GM23338 (cell line): ENCODE data around the gene METTL5. TPM values are rescaled to one million over a fixed set of nuclear protein-coding genes. Genes with fewer than 3 reads are reported as not detected.
"Not testable (repeated sequence)": the region's sequence is repeated elsewhere in the genome, so short reads cannot be mapped to it uniquely, and the experiment has no call there.

Source experiments
- ATAC-seq: fragments of 200-7000 bp; cut with Tn5 transposase; 3 replicates; pipeline ENCODE4 v1.9.1; 2020
- DNase-seq: peaks from one replicate; pipeline ENCODE4 v3.0.0-alpha.2; 2015; ENCODE audit warnings: low spot score
- H2AFZ ChIP-seq: fragments of 200-600 bp; sonication (generic); 2 replicates; pipeline ENCODE4 v1.8.0; 2016; ENCODE audit warnings: antibody characterized with exemption, mild to moderate bottlenecking, moderate library complexity
- H3F3A ChIP-seq: fragments of 200-600 bp; sonication (generic); replicated peaks from 2 replicates; pipeline ENCODE4 v1.8.0; 2017; ENCODE audit warnings: antibody characterized with exemption, mixed run types, low read depth
- H3K27ac ChIP-seq: fragments of 200-600 bp; sonication (generic); 2 replicates; pipeline ENCODE4 v1.6.1; 2016; ENCODE audit warnings: low read depth
- H3K27me3 ChIP-seq: fragments of 200-600 bp; sonication (generic); 2 replicates; pipeline ENCODE4 v1.8.0; 2016; ENCODE audit warnings: mild to moderate bottlenecking, mixed run types, moderate library complexity; ENCODE audit not compliant: insufficient read depth
- H3K36me3 ChIP-seq: fragments of 200-600 bp; sonication (generic); 2 replicates; pipeline ENCODE4 v1.8.0; 2016; ENCODE audit warnings: mild to moderate bottlenecking; ENCODE audit not compliant: insufficient read depth
- H3K4me1 ChIP-seq: fragments of 200-600 bp; sonication (generic); 2 replicates; pipeline ENCODE4 v1.8.0; 2016; ENCODE audit warnings: mild to moderate bottlenecking, moderate library complexity; ENCODE audit not compliant: insufficient read depth
- H3K4me2 ChIP-seq: fragments of 200-600 bp; sonication (generic); 2 replicates; pipeline ENCODE4 v1.7.1; 2017; ENCODE audit warnings: mixed run types
- H3K4me3 ChIP-seq: fragments of 200-600 bp; sonication (generic); 2 replicates; pipeline ENCODE4 v1.6.1; 2016; ENCODE audit warnings: mixed run types
- H3K79me2 ChIP-seq: fragments of 200-600 bp; sonication (generic); replicated peaks from 2 replicates; pipeline ENCODE4 v1.8.0; 2017; ENCODE audit warnings: mild to moderate bottlenecking; ENCODE audit not compliant: insufficient read depth
- H3K9me2 ChIP-seq: fragments of 200-600 bp; sonication (generic); 2 replicates; pipeline ENCODE4 v1.8.0; 2017; ENCODE audit not compliant: insufficient read depth
- H4K20me1 ChIP-seq: fragments of 200-600 bp; sonication (generic); replicated peaks from 2 replicates; pipeline ENCODE4 v1.8.0; 2017; ENCODE audit warnings: mild to moderate bottlenecking; ENCODE audit not compliant: insufficient read depth
- H3K27ac Mint-ChIP-seq: 2 replicates; pipeline ENCODE4 v1.8.0; 2020; ENCODE audit warnings: inconsistent platforms, mild to moderate bottlenecking, moderate library complexity, mixed read lengths
- H3K27me3 Mint-ChIP-seq: 3 replicates; pipeline ENCODE4 v1.8.0; 2022; ENCODE audit warnings: low read depth, mild to moderate bottlenecking, moderate library complexity, mixed read lengths, inconsistent platforms; ENCODE audit not compliant: insufficient read depth, poor library complexity
- H3K36me3 Mint-ChIP-seq: 3 replicates; pipeline ENCODE4 v1.8.0; 2021; ENCODE audit warnings: low read depth, mild to moderate bottlenecking, inconsistent platforms, moderate library complexity, mixed read lengths
- H3K4me1 Mint-ChIP-seq: 3 replicates; pipeline ENCODE4 v1.8.0; 2020; ENCODE audit warnings: mild to moderate bottlenecking, inconsistent platforms, mixed read lengths
- H3K4me3 Mint-ChIP-seq: 3 replicates; pipeline ENCODE4 v1.8.0; 2021; ENCODE audit warnings: moderate library complexity, mild to moderate bottlenecking, inconsistent platforms, mixed read lengths
- H3K9me3 Mint-ChIP-seq: 3 replicates; pipeline ENCODE4 v1.8.0; 2020; ENCODE audit warnings: moderate library complexity, mild to moderate bottlenecking, inconsistent platforms, mixed read lengths
- CTCF ChIP-seq, 2 experiments: fragments of 200-600 bp in 1 of 2; sonication (generic) in 1 of 2; conservative IDR thresholded peaks; 2 replicates each; pipeline versions ENCODE4 v1.5.1 to v1.6.1; 2016 to 2017; ENCODE audit warnings: antibody characterized with exemption in 2 of 2, low read depth in 2 of 2, mild to moderate bottlenecking in 2 of 2, moderate library complexity in 1 of 2
- EZH2phosphoT487 ChIP-seq: fragments of 200-600 bp; sonication (generic); IDR thresholded peaks from one replicate; pipeline ENCODE4 v1.8.1; 2018; ENCODE audit warnings: antibody characterized with exemption; ENCODE audit not compliant: unreplicated experiment
- JUNB ChIP-seq: IDR thresholded peaks from one replicate; pipeline ENCODE4 v1.6.1; 2016; ENCODE audit warnings: antibody characterized with exemption; ENCODE audit not compliant: unreplicated experiment
- ZNF462 ChIP-seq: fragments of 250-450 bp; sonication (Bioruptor Pico); IDR thresholded peaks from 2 replicates; pipeline ENCODE4 v1.5.0; 2020; ENCODE audit warnings: mild to moderate bottlenecking, moderate library complexity
- polyA plus RNA-seq: library from polyadenylated mRNA; unstranded; fragments of >200 nt; fragmentation: Nextera tagmentation; extraction: Ambion mirVana; gene quantifications from 2 replicates; pipeline ENCODE4 v1.2.1, GENCODE V29; 2016
- total RNA-seq: library from RNA; depleted of rRNA; stranded (reverse); fragments of >200 nt; shearing (Covaris generic); gene quantifications from 2 replicates; pipeline ENCODE4 v1.2.3, GENCODE V29; 2014

The METTL5 gene
- total and polyA plus RNA-seq, 2 experiments from 2014 or later = 74.8 to 233 TPM

GRCh38 chr2:169845016-169845415 is 20.3 kb upstream of the METTL5 start:
- H3K4me1 Mint-ChIP-seq = peaks cover 5% of the 10 kb centered on the region; the same call in 1 of the 3 replicates
- peaks cover 9% of the 10 kb centered on the region for H4K20me1 ChIP-seq
- peaks cover 57% of the 10 kb centered on the region for H3K79me2 ChIP-seq
- peaks cover 3% of the 10 kb centered on the region for H3K27me3 Mint-ChIP-seq
- no peaks in the 10 kb centered on the region for H3K36me3 ChIP-seq
- no peaks in the 10 kb centered on the region; the same call in 1 of the 3 replicates for H3K9me3 Mint-ChIP-seq
- H3K36me3 Mint-ChIP-seq = peaks cover 34% of the 10 kb centered on the region
- H3K4me3 Mint-ChIP-seq = no peak overlapping the region
- H3F3A ChIP-seq = no peaks in the 10 kb centered on the region
- TF ChIP-seq EZH2phosphoT487 (no peak), JUNB (no peak), CTCF (conservative IDR thresholded peaks at IDR 0.05; ENCODE audit: low read depth in 2 of 2) (no peak), ZNF462 (CRISPR knock-in tag) (no peak)
- no peak overlapping the region for H3K4me3 ChIP-seq
- H3K4me1 ChIP-seq = 0 out of 2 replicates have a peak, but pooled peaks cover 3% of the 10 kb centered on the region
- no peak overlapping the region for H3K4me2 ChIP-seq
- no peaks in the 10 kb centered on the region for H3K27me3 ChIP-seq
- no peak overlapping the region for H3K27ac ChIP-seq
- no peak overlapping the region for H3K27ac Mint-ChIP-seq
- no peak for DNase-seq
- ATAC-seq = no peak
- no peaks in the 10 kb centered on the region; the same call in 1 of the 2 replicates for H3K9me2 ChIP-seq
- no peak overlapping the region for H2AFZ ChIP-seq

GRCh38 chr2:169841625-169842024 is 16.9 kb upstream of the METTL5 start:
- not testable (repeated sequence) for H3K4me1 Mint-ChIP-seq, H2AFZ ChIP-seq, H4K20me1 ChIP-seq, H3K4me3 ChIP-seq, H3K27me3 ChIP-seq, H3K27me3 Mint-ChIP-seq, H3K4me2 ChIP-seq, H3K27ac ChIP-seq, H3K9me2 ChIP-seq, H3K36me3 ChIP-seq, H3K27ac Mint-ChIP-seq, H3K4me3 Mint-ChIP-seq, DNase-seq, H3K9me3 Mint-ChIP-seq, H3K4me1 ChIP-seq, H3F3A ChIP-seq, ATAC-seq
- peaks cover 37% of the 10 kb centered on the region for H3K36me3 Mint-ChIP-seq
- H3K79me2 ChIP-seq = peaks cover 49% of the 10 kb centered on the region
